K562 (cell line): ENCODE data around the gene HPS4. TPM values are rescaled to one million over a fixed set of nuclear protein-coding genes. Genes with fewer than 3 reads are reported as not detected.
A peak's percentile ranks its signal among the peaks of the same experiment; 100 is the strongest.

Source experiments
- CCNT2 ChIP-seq: IDR thresholded peaks from 2 replicates; pipeline ENCODE4 v1.6.1; 2011; ENCODE audit warnings: borderline replicate concordance, low read depth, mild to moderate bottlenecking, moderate library complexity, mixed read lengths, low read length; ENCODE audit not compliant: insufficient read length; ENCODE audit errors: extremely low read depth
- ERF ChIP-seq: fragments of 450-650 bp; formaldehyde crosslinking; IDR thresholded peaks from 2 replicates; pipeline ENCODE4 v1.4.0; 2020; ENCODE audit warnings: mild to moderate bottlenecking, mixed read lengths
- FOSL1 ChIP-seq: fragments of 200-800 bp; sonication (Bioruptor generic); conservative IDR thresholded peaks from 2 replicates; pipeline ENCODE4 v1.6.1; 2016; ENCODE audit warnings: missing genetic modification characterization, missing compliant biosample characterization
- HCFC1 ChIP-seq: IDR thresholded peaks from 2 replicates; pipeline ENCODE4 v1.6.1; 2012; ENCODE audit warnings: low read depth, low read length, improper control_type of control experiment
- HDAC1 ChIP-seq, 2 experiments: fragments of 450-650 bp; IDR thresholded peaks; 2 replicates each; pipeline ENCODE4 v1.6.1; 2016 to 2017; ENCODE audit warnings: inconsistent platforms in 1 of 2, mild to moderate bottlenecking in 1 of 2, moderate library complexity in 1 of 2
- HNRNPL ChIP-seq: fragments of 200-400 bp; formaldehyde crosslinking; IDR thresholded peaks from 2 replicates; pipeline ENCODE4 v1.6.1; 2017; ENCODE audit warnings: low read depth, mild to moderate bottlenecking, low read length
- KLF16 ChIP-seq: IDR thresholded peaks from 2 replicates; pipeline ENCODE4 v1.6.1; 2016; ENCODE audit warnings: antibody characterized with exemption
- MCM3 ChIP-seq: fragments of 450-650 bp; IDR thresholded peaks from 2 replicates; pipeline ENCODE4 v1.6.1; 2016
- SRF ChIP-seq, 2 experiments: fragments of 250-450, 450-650 bp in 1 of 2; sonication (Bioruptor Pico) in 1 of 2; sonication (generic) in 1 of 2; formaldehyde crosslinking; IDR thresholded peaks; 2 replicates each; pipeline versions ENCODE4 v1.5.0 to v1.5.1; 2020 to 2022; ENCODE audit warnings: mild to moderate bottlenecking in 1 of 2, missing genetic modification reagents in 1 of 2
- TAF1 ChIP-seq: IDR thresholded peaks from 2 replicates; pipeline ENCODE4 v1.6.1; 2011; ENCODE audit warnings: mild to moderate bottlenecking, low read length, moderate library complexity; ENCODE audit not compliant: insufficient read depth, control insufficient read depth, severe bottlenecking; ENCODE audit errors: extremely low read depth
- ZNF644 ChIP-seq: fragments of 200-800 bp; sonication (Bioruptor generic); IDR thresholded peaks from 2 replicates; pipeline ENCODE4 v1.6.1; 2016; ENCODE audit warnings: low read depth, missing genetic modification characterization, missing compliant biosample characterization
- ZNF77 ChIP-seq: fragments of 250-450 bp; sonication (Bioruptor Pico); IDR thresholded peaks from 2 replicates; pipeline ENCODE4 v1.5.0; 2020
- polyA plus RNA-seq, 8 experiments: library from polyadenylated mRNA; depleted of rRNA in 4 of 8; stranded (reverse) in 5 of 8; unstranded in 3 of 8; fragments of >200 nt; fragmentation: Nextera tagmentation in 2 of 8; fragmentation: Illumina TruSeq in 1 of 8; extraction: Ambion mirVana in 2 of 8; extraction: Trizol in 1 of 8; gene quantifications; 2 replicates each; pipeline versions ENCODE4 v1.2.1 to v1.2.3, GENCODE V29; 2011 to 2014; ENCODE audit warnings: inconsistent platforms in 1 of 8, missing spikeins in 1 of 8
- total RNA-seq, 7 experiments: library from RNA; depleted of rRNA in 6 of 7; stranded (reverse); fragments of >200 nt in 6 of 7; fragmentation: Illumina TruSeq in 2 of 7; extraction: Trizol in 2 of 7; gene quantifications; 2 replicates each; pipeline versions ENCODE4 v1.2.1 to v1.2.3, GENCODE V29; 2011 to 2021; ENCODE audit warnings: low replicate concordance in 1 of 7
- TF ChIP-seq, protein P1 (sequence below): fragments of 200-800 bp; sonication (Bioruptor generic); IDR thresholded peaks from 2 replicates; pipeline ENCODE4 v1.6.1; 2017; ENCODE audit warnings: missing genetic modification characterization, missing compliant biosample characterization
- TF ChIP-seq, protein P2 (sequence below): IDR thresholded peaks from 2 replicates; pipeline ENCODE4 v1.6.1; 2016; ENCODE audit warnings: missing genetic modification characterization, missing compliant biosample characterization
- TF ChIP-seq, protein P3 (sequence below): fragments of 450-650 bp; IDR thresholded peaks from 2 replicates; pipeline ENCODE4 v1.6.1; 2016; ENCODE audit warnings: borderline replicate concordance
- TF ChIP-seq, protein P4 (sequence below), 2 experiments: fragments of 150-350 bp in 1 of 2; IDR thresholded peaks; 2 replicates each; pipeline ENCODE4 v1.6.1; 2012 to 2016; ENCODE audit warnings: low read depth in 2 of 2, low read length in 2 of 2, mild to moderate bottlenecking in 1 of 2, moderate library complexity in 1 of 2
- TF ChIP-seq, protein P5 (sequence below), 2 experiments: fragments of 450-650 bp; conservative IDR thresholded peaks; 2 replicates each; pipeline ENCODE4 v1.6.1; 2017; ENCODE audit warnings: mild to moderate bottlenecking in 2 of 2, moderate library complexity in 2 of 2

The HPS4 gene
- total and polyA plus RNA-seq, 9 of the 15 experiments (the other 6 are each of a cell fraction or from before 2014, with no cell fraction given) = 12.8 to 29.2 (median 25.3) TPM

DNA sequence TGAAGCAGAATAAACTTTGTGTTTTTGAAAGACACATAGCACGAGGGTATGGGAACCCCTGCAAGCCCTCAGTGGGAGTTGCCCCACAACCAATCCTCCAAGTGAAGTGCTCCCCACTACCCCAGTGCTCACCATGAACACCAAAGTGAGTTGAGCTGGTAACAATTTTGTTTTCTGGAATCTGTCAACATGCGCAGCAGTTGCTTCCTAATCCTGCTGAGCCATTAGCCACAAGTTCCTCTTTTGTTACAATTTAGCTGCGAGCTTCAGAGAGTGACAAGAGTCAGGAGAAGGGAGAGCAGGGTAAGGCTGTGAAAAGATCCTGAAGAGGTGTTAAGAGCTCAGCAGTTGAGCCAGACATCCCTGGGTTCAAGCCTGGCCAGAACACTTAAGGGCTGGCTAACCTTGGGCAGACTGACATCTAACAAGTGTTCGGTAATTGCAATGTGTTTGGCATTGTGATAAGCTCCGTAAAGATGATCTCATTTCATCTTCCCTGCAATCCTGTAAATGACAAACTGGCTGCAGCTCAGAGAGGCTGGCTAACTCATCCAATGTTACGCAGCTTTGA is 78.6 kb downstream of the HPS4 start (continued):
- TF ChIP-seq CCNT2 (no peak), TAF1 (peak; percentile 22), HDAC1 (IDR thresholded peaks at IDR 0.05) (peak in 1 of 2 experiments; percentile 85; a peak in 2 of 4 replicates), ZNF77 (CRISPR knock-in tag) (no peak), HNRNPL (no peak), ERF (no peak), ZNF644 (tag) (peak; percentile 66; the same call in 1 of the 2 replicates), MCM3 (no peak), FOSL1 (tag) (peak; percentile 55), HCFC1 (no peak), KLF16 (peak; percentile 86), SRF (CRISPR knock-in tag; IDR thresholded peaks at IDR 0.05) (no peak)
- TF ChIP-seq, protein P1, sequence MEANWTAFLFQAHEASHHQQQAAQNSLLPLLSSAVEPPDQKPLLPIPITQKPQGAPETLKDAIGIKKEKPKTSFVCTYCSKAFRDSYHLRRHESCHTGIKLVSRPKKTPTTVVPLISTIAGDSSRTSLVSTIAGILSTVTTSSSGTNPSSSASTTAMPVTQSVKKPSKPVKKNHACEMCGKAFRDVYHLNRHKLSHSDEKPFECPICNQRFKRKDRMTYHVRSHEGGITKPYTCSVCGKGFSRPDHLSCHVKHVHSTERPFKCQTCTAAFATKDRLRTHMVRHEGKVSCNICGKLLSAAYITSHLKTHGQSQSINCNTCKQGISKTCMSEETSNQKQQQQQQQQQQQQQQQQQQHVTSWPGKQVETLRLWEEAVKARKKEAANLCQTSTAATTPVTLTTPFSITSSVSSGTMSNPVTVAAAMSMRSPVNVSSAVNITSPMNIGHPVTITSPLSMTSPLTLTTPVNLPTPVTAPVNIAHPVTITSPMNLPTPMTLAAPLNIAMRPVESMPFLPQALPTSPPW (CRISPR knock-in tag) = peak; percentile 66
- TF ChIP-seq, protein P2, sequence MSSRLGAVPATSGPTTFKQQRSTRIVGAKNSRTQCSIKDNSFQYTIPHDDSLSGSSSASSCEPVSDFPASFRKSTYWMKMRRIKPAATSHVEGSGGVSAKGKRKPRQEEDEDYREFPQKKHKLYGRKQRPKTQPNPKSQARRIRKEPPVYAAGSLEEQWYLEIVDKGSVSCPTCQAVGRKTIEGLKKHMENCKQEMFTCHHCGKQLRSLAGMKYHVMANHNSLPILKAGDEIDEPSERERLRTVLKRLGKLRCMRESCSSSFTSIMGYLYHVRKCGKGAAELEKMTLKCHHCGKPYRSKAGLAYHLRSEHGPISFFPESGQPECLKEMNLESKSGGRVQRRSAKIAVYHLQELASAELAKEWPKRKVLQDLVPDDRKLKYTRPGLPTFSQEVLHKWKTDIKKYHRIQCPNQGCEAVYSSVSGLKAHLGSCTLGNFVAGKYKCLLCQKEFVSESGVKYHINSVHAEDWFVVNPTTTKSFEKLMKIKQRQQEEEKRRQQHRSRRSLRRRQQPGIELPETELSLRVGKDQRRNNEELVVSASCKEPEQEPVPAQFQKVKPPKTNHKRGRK (tag) = no peak
- TF ChIP-seq, protein P3, sequence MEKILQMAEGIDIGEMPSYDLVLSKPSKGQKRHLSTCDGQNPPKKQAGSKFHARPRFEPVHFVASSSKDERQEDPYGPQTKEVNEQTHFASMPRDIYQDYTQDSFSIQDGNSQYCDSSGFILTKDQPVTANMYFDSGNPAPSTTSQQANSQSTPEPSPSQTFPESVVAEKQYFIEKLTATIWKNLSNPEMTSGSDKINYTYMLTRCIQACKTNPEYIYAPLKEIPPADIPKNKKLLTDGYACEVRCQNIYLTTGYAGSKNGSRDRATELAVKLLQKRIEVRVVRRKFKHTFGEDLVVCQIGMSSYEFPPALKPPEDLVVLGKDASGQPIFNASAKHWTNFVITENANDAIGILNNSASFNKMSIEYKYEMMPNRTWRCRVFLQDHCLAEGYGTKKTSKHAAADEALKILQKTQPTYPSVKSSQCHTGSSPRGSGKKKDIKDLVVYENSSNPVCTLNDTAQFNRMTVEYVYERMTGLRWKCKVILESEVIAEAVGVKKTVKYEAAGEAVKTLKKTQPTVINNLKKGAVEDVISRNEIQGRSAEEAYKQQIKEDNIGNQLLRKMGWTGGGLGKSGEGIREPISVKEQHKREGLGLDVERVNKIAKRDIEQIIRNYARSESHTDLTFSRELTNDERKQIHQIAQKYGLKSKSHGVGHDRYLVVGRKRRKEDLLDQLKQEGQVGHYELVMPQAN = no peak
- TF ChIP-seq, protein P4, sequence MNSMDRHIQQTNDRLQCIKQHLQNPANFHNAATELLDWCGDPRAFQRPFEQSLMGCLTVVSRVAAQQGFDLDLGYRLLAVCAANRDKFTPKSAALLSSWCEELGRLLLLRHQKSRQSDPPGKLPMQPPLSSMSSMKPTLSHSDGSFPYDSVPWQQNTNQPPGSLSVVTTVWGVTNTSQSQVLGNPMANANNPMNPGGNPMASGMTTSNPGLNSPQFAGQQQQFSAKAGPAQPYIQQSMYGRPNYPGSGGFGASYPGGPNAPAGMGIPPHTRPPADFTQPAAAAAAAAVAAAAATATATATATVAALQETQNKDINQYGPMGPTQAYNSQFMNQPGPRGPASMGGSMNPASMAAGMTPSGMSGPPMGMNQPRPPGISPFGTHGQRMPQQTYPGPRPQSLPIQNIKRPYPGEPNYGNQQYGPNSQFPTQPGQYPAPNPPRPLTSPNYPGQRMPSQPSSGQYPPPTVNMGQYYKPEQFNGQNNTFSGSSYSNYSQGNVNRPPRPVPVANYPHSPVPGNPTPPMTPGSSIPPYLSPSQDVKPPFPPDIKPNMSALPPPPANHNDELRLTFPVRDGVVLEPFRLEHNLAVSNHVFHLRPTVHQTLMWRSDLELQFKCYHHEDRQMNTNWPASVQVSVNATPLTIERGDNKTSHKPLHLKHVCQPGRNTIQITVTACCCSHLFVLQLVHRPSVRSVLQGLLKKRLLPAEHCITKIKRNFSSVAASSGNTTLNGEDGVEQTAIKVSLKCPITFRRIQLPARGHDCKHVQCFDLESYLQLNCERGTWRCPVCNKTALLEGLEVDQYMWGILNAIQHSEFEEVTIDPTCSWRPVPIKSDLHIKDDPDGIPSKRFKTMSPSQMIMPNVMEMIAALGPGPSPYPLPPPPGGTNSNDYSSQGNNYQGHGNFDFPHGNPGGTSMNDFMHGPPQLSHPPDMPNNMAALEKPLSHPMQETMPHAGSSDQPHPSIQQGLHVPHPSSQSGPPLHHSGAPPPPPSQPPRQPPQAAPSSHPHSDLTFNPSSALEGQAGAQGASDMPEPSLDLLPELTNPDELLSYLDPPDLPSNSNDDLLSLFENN (IDR thresholded peaks at IDR 0.05; ENCODE audit: low read depth in 2 of 2, low read length in 2 of 2) = peak in 1 of 2 experiments; percentile 90; a peak in 2 of 4 replicates
- TF ChIP-seq, protein P5, sequence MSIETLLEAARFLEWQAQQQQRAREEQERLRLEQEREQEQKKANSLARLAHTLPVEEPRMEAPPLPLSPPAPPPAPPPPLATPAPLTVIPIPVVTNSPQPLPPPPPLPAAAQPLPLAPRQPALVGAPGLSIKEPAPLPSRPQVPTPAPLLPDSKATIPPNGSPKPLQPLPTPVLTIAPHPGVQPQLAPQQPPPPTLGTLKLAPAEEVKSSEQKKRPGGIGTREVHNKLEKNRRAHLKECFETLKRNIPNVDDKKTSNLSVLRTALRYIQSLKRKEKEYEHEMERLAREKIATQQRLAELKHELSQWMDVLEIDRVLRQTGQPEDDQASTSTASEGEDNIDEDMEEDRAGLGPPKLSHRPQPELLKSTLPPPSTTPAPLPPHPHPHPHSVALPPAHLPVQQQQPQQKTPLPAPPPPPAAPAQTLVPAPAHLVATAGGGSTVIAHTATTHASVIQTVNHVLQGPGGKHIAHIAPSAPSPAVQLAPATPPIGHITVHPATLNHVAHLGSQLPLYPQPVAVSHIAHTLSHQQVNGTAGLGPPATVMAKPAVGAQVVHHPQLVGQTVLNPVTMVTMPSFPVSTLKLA (conservative IDR thresholded peaks at IDR 0.05) = peak; percentile 36 to 57; a peak in 3 of 4 replicates
